ENCODE measurements around the gene LRTM1.

DNA sequence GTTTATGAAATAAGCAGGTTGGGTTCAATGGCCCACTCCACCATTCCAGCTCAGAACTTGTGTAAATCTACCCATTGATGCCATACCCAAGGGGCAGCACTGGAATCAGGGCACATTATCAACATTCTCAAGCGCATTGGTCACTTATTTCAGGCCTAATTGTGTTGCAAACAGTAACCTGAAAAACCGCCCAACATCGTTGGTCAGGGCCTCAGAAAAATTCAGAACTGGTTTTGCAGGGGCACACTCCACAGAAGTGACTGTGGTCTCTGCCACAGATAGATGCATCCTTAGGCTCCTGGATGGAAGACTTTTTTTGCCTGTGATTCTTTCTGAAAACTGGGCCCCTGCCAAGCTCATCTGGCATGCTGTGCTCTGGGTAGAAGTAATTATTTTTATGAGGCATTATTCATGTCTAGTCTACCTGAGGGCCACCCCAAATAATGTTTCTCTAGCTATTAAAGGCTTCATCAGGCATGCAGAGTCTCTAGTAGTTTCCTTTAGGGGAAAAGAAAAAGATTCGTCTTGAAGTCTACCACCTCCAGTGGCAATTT is 21.7 kb upstream of the LRTM1 start:
- TF ChIP-seq, protein P1, sequence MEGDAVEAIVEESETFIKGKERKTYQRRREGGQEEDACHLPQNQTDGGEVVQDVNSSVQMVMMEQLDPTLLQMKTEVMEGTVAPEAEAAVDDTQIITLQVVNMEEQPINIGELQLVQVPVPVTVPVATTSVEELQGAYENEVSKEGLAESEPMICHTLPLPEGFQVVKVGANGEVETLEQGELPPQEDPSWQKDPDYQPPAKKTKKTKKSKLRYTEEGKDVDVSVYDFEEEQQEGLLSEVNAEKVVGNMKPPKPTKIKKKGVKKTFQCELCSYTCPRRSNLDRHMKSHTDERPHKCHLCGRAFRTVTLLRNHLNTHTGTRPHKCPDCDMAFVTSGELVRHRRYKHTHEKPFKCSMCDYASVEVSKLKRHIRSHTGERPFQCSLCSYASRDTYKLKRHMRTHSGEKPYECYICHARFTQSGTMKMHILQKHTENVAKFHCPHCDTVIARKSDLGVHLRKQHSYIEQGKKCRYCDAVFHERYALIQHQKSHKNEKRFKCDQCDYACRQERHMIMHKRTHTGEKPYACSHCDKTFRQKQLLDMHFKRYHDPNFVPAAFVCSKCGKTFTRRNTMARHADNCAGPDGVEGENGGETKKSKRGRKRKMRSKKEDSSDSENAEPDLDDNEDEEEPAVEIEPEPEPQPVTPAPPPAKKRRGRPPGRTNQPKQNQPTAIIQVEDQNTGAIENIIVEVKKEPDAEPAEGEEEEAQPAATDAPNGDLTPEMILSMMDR (IDR thresholded peaks at IDR 0.05; ENCODE audit: insufficient read depth, low read depth, low read length) = no peak
- TF ChIP-seq EZH2 (IDR thresholded peaks at IDR 0.05; ENCODE audit: insufficient read depth, low read length) = no peak
